ENCODE data around the gene HEXIM1.

The HEXIM1 gene

GRCh38 chr17:45143094-45143670 is 5.1 kb upstream of the HEXIM1 start:
- Histone ChIP-seq H3K9ac (ENCODE audit: low read length) (peak overlapping the region; percentile 92), H3K27me3 (replicated peaks; ENCODE audit: control insufficient read depth, insufficient read depth, low read length) (no peaks in the 10 kb centered on the region), H3K9me3 (ENCODE audit: control insufficient read depth, low read length) (no peaks in the 10 kb centered on the region), H3K4me3 (ENCODE audit: low read length) (no peak overlapping the region), H3K36me3 (ENCODE audit: control insufficient read depth, insufficient read depth, low read length, severe bottlenecking) (no peaks in the 10 kb centered on the region), H3K4me1 (ENCODE audit: control insufficient read depth, insufficient read depth, low read length) (peaks cover 31% of the 10 kb centered on the region)
- DNase-seq (ENCODE audit: low read depth) = no peak

GRCh38 chr17:45143767-45144198 is 4.5 kb upstream of the HEXIM1 start:
- Histone ChIP-seq H3K4me3 (ENCODE audit: low read length) (peak overlapping the region; percentile 77), H3K36me3 (ENCODE audit: control insufficient read depth, insufficient read depth, low read length, severe bottlenecking) (no peaks in the 10 kb centered on the region), H3K27me3 (replicated peaks; ENCODE audit: control insufficient read depth, insufficient read depth, low read length) (no peaks in the 10 kb centered on the region), H3K9ac (ENCODE audit: low read length) (peak overlapping the region; percentile 92), H3K4me1 (ENCODE audit: control insufficient read depth, insufficient read depth, low read length) (peaks cover 30% of the 10 kb centered on the region), H3K9me3 (ENCODE audit: control insufficient read depth, low read length) (no peaks in the 10 kb centered on the region)
- peak; percentile 89 for DNase-seq (ENCODE audit: low read depth)

GRCh38 chr17:45144199-45145034 is 3.9 kb upstream of the HEXIM1 start:
- peak overlapping the region; percentile 92 for H3K9ac ChIP-seq (ENCODE audit: low read length)
- no peak for DNase-seq (ENCODE audit: low read depth)
- peak overlapping the region; percentile 77 for H3K4me3 ChIP-seq (ENCODE audit: low read length)
- no peaks in the 10 kb centered on the region for H3K9me3 ChIP-seq (ENCODE audit: control insufficient read depth, low read length)
- no peaks in the 10 kb centered on the region for H3K36me3 ChIP-seq (ENCODE audit: control insufficient read depth, insufficient read depth, low read length, severe bottlenecking)
- no peaks in the 10 kb centered on the region for H3K27me3 ChIP-seq (replicated peaks; ENCODE audit: control insufficient read depth, insufficient read depth, low read length)
- peaks cover 30% of the 10 kb centered on the region for H3K4me1 ChIP-seq (ENCODE audit: control insufficient read depth, insufficient read depth, low read length)

GRCh38 chr17:45145035-45145389 is 3.3 kb upstream of the HEXIM1 start:
- Histone ChIP-seq H3K4me1 (ENCODE audit: control insufficient read depth, insufficient read depth, low read length) (peaks cover 30% of the 10 kb centered on the region), H3K9me3 (ENCODE audit: control insufficient read depth, low read length) (no peaks in the 10 kb centered on the region), H3K9ac (ENCODE audit: low read length) (peak overlapping the region; percentile 92), H3K36me3 (ENCODE audit: control insufficient read depth, insufficient read depth, low read length, severe bottlenecking) (no peaks in the 10 kb centered on the region), H3K27me3 (replicated peaks; ENCODE audit: control insufficient read depth, insufficient read depth, low read length) (no peaks in the 10 kb centered on the region), H3K4me3 (ENCODE audit: low read length) (peak overlapping the region; percentile 77)
- no peak for DNase-seq (ENCODE audit: low read depth)

GRCh38 chr17:45146166-45146565 is 2.1 kb upstream of the HEXIM1 start:
- Histone ChIP-seq H3K4me3 (ENCODE audit: low read length) (peak overlapping the region; percentile 87), H3K9me3 (ENCODE audit: control insufficient read depth, low read length) (no peaks in the 10 kb centered on the region), H3K36me3 (ENCODE audit: control insufficient read depth, insufficient read depth, low read length, severe bottlenecking) (no peaks in the 10 kb centered on the region), H3K4me1 (ENCODE audit: control insufficient read depth, insufficient read depth, low read length) (peaks cover 32% of the 10 kb centered on the region), H3K27me3 (replicated peaks; ENCODE audit: control insufficient read depth, insufficient read depth, low read length) (no peaks in the 10 kb centered on the region), H3K9ac (ENCODE audit: low read length) (peak overlapping the region; percentile 96)
- DNase-seq (ENCODE audit: low read depth) = no peak

- Histone ChIP-seq H3K4me3 (ENCODE audit: low read length) (peak overlapping the region; percentile 87), H3K9me3 (ENCODE audit: control insufficient read depth, low read length) (no peaks in the 10 kb centered on the region), H3K4me1 (ENCODE audit: control insufficient read depth, insufficient read depth, low read length) (peaks cover 36% of the 10 kb centered on the region), H3K27me3 (replicated peaks; ENCODE audit: control insufficient read depth, insufficient read depth, low read length) (no peaks in the 10 kb centered on the region), H3K36me3 (ENCODE audit: control insufficient read depth, insufficient read depth, low read length, severe bottlenecking) (no peaks in the 10 kb centered on the region), H3K9ac (ENCODE audit: low read length) (peak overlapping the region; percentile 96)
- no peak for DNase-seq (ENCODE audit: low read depth)
Observed at GRCh38 chr17:45146592-45146889, 1.7 kb upstream of the HEXIM1 start.

GRCh38 chr17:45146890-45147580 is 1.2 kb upstream of the HEXIM1 start:
- Histone ChIP-seq H3K9me3 (ENCODE audit: control insufficient read depth, low read length) (no peaks in the 10 kb centered on the region), H3K4me1 (ENCODE audit: control insufficient read depth, insufficient read depth, low read length) (peaks cover 40% of the 10 kb centered on the region), H3K36me3 (ENCODE audit: control insufficient read depth, insufficient read depth, low read length, severe bottlenecking) (no peaks in the 10 kb centered on the region), H3K27me3 (replicated peaks; ENCODE audit: control insufficient read depth, insufficient read depth, low read length) (no peaks in the 10 kb centered on the region), H3K9ac (ENCODE audit: low read length) (peak overlapping the region; percentile 96), H3K4me3 (ENCODE audit: low read length) (peak overlapping the region; percentile 87)
- DNase-seq (ENCODE audit: low read depth) = peak; percentile 81

- no peaks in the 10 kb centered on the region for H3K9me3 ChIP-seq (ENCODE audit: control insufficient read depth, low read length)
- peak overlapping the region; percentile 87 for H3K4me3 ChIP-seq (ENCODE audit: low read length)
- no peaks in the 10 kb centered on the region for H3K36me3 ChIP-seq (ENCODE audit: control insufficient read depth, insufficient read depth, low read length, severe bottlenecking)
- no peaks in the 10 kb centered on the region for H3K27me3 ChIP-seq (replicated peaks; ENCODE audit: control insufficient read depth, insufficient read depth, low read length)
- H3K4me1 ChIP-seq (ENCODE audit: control insufficient read depth, insufficient read depth, low read length) = peaks cover 40% of the 10 kb centered on the region
- peak; percentile 94 for DNase-seq (ENCODE audit: low read depth)
- H3K9ac ChIP-seq (ENCODE audit: low read length) = peak overlapping the region; percentile 96
Observed at GRCh38 chr17:45147581-45148182, 593 bp upstream of the HEXIM1 start.

- peaks cover 36% of the 10 kb centered on the region for H3K4me1 ChIP-seq (ENCODE audit: control insufficient read depth, insufficient read depth, low read length)
- H3K36me3 ChIP-seq (ENCODE audit: control insufficient read depth, insufficient read depth, low read length, severe bottlenecking) = no peaks in the 10 kb centered on the region
- H3K27me3 ChIP-seq (replicated peaks; ENCODE audit: control insufficient read depth, insufficient read depth, low read length) = no peaks in the 10 kb centered on the region
- DNase-seq (ENCODE audit: low read depth) = peak; percentile 95
- no peaks in the 10 kb centered on the region for H3K9me3 ChIP-seq (ENCODE audit: control insufficient read depth, low read length)
- H3K9ac ChIP-seq (ENCODE audit: low read length) = peak overlapping the region; percentile 99
- peak overlapping the region; percentile 98 for H3K4me3 ChIP-seq (ENCODE audit: low read length)
Observed at GRCh38 chr17:45149037-45149668, 878 bp downstream of the HEXIM1 start.

- Histone ChIP-seq H3K9ac (ENCODE audit: low read length) (peak overlapping the region; percentile 99), H3K9me3 (ENCODE audit: control insufficient read depth, low read length) (no peaks in the 10 kb centered on the region), H3K4me3 (ENCODE audit: low read length) (peak overlapping the region; percentile 98), H3K27me3 (replicated peaks; ENCODE audit: control insufficient read depth, insufficient read depth, low read length) (no peaks in the 10 kb centered on the region), H3K4me1 (ENCODE audit: control insufficient read depth, insufficient read depth, low read length) (peaks cover 30% of the 10 kb centered on the region), H3K36me3 (ENCODE audit: control insufficient read depth, insufficient read depth, low read length, severe bottlenecking) (no peaks in the 10 kb centered on the region)
- DNase-seq (ENCODE audit: low read depth) = peak; percentile 74
Observed at GRCh38 chr17:45149669-45150664, 1.7 kb downstream of the HEXIM1 start.
